ENCODE data around the gene P3H1.
"Not testable (repeated sequence)": the region's sequence is repeated elsewhere in the genome, so short reads cannot be mapped to it uniquely, and the experiment has no call there.

The P3H1 gene

DNA sequence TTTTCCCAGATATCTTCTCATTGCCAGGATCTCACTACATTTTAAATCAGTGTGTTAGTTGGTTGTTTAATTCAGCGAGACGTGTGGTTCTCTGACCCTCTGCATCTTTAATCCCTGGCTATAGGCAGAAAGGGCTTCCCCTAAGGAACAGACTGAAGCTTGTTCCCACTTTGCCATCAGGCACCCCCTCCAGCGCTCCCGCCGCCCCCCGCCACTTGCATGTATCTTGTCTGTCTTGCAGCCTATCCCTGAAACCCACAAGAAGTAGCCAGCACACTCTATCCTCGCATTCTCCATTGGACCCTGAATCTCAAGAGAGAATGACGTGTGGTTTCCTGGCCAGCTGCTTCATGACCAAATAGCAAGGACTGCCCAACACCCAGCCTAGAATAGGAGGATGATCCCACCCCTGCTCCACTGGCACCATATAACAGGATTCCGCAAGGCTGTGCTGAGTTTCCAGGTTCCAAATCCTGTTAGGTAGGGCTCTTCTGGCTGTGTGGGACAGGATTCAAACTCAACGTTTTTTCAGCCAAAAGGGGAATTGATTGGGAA, 34.6 kb downstream of the P3H1 start:
- in situ Hi-C loops (cut with MboI; ENCODE audit: low sequenced_read_pairs), result no loop called here

DNA sequence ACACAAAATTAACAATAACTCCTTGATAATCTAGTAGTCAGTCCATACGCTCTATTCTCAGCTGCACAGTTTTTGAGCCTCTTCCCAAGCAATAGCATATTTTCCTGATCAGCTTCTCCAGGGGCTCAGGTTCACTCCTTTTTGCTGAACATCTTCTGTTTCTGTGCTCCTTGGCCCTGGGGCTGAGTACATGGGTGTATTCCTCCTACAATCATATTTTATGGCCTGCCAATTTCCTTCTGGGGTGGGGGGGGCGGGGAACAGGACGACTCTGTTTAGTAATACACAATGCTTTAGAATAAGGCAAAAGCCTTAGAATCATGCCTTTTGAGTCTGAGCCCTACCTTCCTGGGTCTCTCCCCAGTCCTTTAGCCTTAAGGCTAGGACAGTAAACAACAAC, 35.2 kb downstream of the P3H1 start:
- in situ Hi-C loops (cut with MboI; ENCODE audit: low sequenced_read_pairs), result no loop called here

DNA sequence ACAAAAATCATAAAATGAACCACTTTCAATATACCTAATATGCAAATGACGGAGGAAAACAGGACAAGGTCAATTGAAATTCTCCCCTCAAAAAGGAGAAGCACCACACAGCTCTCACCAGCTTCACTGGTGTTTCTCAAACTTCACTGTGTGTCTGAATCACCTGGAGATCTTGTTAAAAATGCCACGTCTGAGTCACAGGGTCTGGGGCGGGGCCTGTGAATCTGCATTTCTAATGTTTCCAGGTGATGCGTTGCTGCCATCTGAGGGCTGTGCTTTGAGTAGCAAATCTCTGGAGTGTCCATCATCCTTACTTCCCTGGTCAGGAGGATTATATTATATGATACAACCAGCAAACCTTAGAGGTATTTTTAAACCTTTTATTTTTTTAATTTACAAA, 35.8 kb downstream of the P3H1 start:
- in situ Hi-C loops (cut with MboI; ENCODE audit: low sequenced_read_pairs), result no loop called here

DNA sequence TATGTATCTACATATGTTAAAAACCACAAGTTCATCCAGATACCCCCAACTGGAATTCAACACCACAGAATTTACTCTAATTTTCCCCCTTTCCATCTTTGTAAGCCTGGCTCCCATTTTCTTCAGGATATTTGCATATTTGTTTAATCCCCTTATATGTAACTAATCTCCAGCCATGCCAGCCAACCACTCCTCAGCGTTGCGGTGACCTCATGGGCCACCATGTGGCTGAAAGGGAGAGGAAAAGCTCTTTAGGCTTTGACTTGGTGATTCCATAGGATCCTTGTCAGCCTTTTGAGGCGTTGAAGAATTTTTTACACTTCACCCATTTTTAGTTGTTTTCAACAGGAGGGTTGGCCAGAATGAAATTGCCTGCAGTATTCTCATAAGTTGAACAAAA, 36.8 kb downstream of the P3H1 start:
- in situ Hi-C loops (cut with MboI; ENCODE audit: low sequenced_read_pairs), result no loop called here

DNA sequence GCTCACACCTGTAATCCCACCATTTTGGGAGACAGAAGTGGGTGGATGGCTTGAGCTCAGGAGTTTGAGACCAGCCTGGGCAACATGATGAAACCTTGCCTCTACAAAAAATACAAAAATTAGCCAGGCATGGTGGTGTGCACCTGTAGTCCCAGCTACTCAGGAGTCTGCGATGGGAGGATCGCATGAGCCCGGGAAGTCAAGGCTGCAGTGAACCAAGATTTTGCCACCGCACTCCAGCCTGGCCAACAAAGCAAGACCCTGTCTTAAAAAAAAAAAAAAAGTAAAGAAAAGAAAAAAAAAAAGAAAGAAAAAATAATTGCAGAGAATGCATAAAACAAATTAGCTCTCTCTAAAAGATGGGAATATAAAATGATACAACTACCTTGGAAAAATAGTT, 41.0 kb downstream of the P3H1 start:
- in situ Hi-C loops (cut with MboI; ENCODE audit: low sequenced_read_pairs), result not testable (repeated sequence)

DNA sequence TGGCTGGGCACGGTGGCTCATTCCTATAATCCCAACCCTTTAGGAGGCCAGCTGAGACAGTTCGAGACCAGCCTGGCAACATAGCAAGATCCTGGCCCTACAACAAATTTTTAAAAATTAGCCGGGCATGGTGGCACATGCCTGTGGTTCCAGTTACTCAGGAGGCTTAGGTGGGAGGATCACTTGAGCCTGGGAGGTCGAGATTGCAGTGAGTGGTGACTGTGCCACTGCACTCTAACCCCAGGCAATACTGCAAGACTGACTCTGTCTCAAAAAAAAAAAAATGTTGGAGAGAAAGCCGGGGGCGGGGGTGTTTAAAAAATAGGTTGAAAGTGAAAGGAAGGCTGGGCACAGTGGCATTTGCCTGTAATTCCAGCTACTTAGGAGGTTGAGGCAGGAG, 43.3 kb downstream of the P3H1 start:
- in situ Hi-C loops (cut with MboI; ENCODE audit: low sequenced_read_pairs), result no loop called here

DNA sequence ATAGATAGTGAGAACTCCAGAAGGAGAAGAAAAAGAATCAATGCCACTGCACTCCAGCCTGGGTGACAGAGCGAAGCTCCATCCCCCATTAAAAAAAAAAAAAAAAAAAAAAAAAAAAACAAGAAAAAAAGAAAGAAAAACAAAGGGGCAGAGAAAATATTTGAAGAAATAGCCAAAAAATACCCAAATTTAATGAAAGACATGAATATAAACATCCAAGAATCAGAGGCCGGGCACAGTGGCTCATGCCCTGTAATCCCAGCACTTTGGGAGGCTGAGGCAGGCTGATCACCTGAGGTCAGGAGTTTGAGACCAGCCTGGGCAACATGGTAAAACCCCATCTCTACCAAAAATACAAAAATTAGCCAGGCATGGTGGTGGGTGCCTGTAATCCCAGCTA, 44.4 kb downstream of the P3H1 start:
- in situ Hi-C loops (cut with MboI; ENCODE audit: low sequenced_read_pairs), result not testable (repeated sequence)

DNA sequence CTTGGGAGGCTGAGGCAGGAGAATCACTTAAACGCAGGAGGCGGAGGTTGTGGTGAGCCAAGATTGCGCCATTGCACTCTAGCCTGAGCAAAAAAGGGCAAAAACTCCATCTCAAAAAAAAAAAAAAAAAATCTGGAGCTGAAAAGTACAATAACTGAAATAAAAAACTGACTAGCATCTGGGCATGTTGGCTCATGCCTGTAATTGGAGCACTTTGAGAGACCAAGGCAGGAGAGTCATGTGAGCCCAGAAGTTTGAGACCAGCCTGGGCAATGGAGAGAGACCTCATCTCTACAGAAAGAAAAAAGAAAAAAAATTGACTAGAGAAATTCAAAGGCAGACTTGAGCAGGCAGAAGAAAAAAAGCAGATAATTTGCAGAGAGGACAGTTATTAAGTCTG, 44.9 kb downstream of the P3H1 start:
- in situ Hi-C loops (cut with MboI; ENCODE audit: low sequenced_read_pairs), result no loop called here

DNA sequence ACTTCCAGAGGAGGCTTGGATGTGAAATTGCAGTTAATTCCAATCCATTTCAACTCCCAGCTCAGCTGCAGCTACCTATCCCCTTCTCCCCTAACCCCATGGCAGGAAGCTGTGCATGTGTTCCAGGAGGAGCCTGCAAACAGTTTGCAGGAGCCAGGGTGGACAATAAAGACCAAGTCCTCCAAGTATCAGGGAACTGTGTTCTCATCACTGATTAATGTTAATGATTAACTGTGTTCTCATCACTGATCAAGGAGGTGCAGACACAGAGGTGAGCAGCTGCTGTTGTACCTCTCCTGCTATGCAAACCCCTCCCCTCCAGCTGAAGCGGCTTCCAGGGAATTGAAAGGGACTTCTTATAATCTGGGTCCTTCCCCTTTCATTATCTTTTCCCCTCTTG, 46.0 kb downstream of the P3H1 start:
- in situ Hi-C loops (cut with MboI; ENCODE audit: low sequenced_read_pairs), result no loop called here

DNA sequence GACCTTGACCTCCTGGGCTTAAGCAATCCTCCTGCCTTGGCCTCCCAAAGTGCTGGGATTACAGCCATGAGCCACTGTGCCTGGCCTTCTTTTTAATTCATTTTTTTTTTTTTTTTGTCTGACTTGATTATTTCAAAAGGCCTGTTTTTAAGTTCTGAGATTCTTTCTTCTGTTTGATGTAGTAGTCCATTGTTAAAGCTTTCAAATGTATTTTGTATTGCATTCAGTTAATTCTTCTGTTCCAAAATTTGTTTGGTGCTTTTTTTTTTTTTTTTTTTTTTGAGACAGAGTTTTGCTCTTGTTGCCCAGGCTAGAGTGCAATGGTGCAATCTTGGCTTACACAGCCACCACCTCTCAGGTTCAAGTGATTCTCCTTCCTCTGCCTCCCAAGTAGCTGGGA, 52.4 kb downstream of the P3H1 start:
- in situ Hi-C loops (cut with MboI; ENCODE audit: low sequenced_read_pairs), result not testable (repeated sequence)

DNA sequence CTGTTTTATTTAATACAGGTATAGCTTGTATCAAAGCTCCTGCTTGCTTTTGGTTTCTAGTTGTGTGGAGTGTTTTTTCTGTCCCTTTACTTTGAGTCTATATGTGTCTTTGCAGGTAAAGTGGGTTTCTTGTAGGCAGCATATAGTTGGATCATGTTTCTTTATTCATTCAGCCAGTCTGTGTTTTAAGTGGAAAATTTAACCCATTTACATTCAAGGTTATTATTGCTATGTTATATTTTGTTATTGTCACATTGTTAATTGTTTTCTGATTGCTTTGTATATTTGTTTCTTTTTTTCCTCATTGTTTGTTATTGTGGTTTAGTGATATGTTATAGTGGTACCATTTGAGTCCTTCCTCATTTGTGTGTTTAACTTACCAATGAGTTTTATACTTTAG, 53.5 kb downstream of the P3H1 start:
- in situ Hi-C loops (cut with MboI; ENCODE audit: low sequenced_read_pairs), result no loop called here

DNA sequence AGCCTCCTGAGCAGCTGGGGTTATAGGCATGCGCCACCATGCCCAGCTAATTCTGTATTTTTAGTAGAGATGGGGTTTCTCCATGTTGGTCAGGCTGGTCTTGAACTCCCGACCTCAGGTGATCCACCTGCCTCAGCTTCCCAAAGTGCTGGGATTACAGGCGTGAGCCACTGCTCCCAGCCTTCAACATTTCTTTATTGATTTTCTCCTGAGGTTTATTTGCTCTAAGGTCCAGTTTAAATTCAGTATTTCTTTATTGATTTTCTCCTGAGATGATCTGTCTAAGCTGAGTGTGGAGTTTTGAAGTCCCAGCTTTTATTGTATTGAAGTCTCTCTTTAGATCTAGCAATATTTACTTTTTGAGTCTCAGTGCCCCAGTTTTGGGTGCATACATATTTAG, 54.0 kb downstream of the P3H1 start:
- in situ Hi-C loops (cut with MboI; ENCODE audit: low sequenced_read_pairs), result not testable (repeated sequence)

DNA sequence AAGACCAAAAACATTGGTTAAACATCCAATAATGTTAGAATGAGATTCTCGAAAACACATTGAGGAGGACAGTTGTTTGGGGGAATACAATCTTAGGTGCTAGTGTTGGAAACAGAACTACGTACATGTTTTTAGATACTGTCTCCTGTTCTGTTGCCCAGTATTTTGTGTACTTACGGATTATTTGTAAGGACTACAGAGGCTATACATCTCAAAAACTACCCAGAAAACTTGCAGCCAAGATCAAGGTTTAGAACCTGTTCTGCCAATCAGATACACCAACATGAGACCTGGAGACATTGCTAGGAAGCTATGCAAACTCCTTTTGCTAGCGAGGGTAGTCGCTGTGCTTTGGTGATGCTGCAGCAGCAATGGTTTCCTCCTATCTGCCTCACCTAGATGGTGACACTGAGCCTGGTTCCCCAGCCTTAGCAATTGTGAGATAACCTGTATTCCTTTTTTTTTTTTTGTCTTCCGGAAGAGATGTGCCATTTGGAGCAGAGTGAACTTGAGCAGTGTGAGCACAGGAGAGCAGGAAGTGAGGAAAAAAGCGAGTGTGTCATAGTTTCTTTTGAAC, 62.9 kb downstream of the P3H1 start:
- in situ Hi-C loops (cut with MboI; ENCODE audit: low sequenced_read_pairs), result no loop called here

DNA sequence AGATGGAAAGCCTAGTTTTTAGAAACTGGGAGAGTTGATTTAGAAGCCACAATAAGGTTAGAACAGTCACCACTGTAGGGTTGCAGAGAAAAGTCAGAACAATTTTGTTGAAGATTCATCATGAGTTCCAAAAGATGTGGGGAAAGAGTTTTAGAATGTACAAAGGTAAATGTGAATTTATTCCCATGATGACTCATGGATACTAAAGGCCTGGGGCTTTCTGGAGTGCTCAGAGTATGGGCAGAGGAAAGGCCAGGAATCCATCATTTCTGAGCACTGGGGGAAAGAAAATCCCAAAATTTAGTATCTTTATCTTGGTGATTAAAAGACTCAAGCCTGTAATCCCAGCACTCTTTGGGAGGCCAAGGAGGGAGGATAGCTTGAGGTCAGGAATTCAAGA, 66.8 kb downstream of the P3H1 start:
- in situ Hi-C loops (cut with MboI; ENCODE audit: low sequenced_read_pairs), result no loop called here

DNA sequence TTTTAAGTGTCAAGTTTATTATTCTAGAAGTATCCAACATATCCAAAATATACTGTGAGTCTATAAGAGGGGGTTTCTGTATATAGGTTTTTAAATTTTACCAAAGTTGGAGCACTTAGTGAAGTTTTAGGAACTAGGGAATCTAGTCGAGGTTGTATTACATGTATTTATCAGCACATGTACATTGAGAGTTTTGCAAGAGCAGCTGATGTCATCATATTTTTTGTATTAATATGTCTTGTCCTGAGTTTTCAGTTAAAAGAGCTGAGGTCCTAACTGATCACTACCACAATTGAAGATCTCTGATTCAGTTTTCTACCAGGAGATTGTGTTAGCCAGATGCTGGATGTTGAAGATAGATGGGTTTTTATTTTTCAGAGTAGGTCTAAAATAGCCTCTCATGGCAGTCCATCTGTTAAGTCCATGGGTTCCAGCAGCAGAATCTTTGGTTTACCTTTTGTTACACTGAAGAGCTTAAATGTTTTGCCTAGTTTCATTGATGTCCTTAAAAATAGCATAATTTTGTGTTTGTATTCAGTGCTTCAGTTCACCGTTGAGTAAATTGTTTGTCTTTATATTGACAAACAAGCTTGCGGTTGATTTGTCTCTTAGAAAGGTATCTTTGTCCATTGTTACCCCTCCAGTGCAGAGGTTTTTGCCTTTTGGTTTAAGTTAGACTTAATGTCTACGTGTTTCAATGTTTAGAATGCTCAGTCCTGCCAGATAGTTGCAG, 68.6 kb downstream of the P3H1 start:
- in situ Hi-C loops (cut with MboI; ENCODE audit: low sequenced_read_pairs), result no loop called here
